ENCODE results near the gene MEDAG.

GRCh38 chr13:30959678-30960077, 53.6 kb downstream of the MEDAG start:
- TF ChIP-seq CTCF (IDR thresholded peaks at IDR 0.05; ENCODE audit: low read depth, low read length) (no peak), POLR2A (IDR thresholded peaks at IDR 0.05; ENCODE audit: extremely low read depth, insufficient read length) (no peak)
